Measurements from ENCODE around the gene CCDC47. TPM values are rescaled to one million over a fixed set of nuclear protein-coding genes. Genes with fewer than 3 reads are reported as not detected.

Gene CCDC47
- total and polyA plus RNA-seq, 2 donors (not counting 1 experiment from before 2014, with no cell fraction given) = 7.4 to 39.7 TPM

DNA sequence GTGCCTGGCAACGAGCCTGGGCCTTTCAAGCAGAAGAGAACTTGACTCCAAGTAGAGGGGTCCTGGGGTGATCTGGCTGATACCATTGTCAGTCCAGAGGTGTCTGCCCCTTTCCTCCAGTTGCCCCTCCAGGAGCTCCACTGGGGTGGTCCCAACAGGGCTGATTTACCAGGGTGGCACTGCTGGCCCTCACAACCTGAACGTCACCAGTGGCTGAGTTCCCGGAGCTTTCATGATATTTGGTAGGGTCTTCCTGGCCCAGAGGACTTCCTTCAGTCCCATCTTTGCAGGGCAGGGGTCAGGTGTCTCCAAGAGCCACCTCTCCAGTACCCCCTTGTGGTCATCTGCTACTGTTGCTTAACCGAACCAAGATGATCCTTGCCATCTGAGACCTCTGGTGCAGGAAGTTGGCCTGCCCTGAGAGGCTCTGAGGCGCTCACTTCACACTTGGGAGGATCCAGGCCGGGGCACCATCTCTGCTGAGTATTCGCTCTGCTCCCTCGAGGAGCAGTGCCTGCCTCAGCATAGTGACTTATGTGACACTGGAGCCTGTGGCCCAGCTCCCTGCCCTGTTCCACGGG is 76.9 kb downstream of the CCDC47 start:
- no peak overlapping the region for H2AFZ ChIP-seq (ENCODE audit: insufficient read depth, low read depth, low read length, poor library complexity, severe bottlenecking)
- ChIA-PET POLR2A (interaction anchor here (0.7 to 10.6 kb wide), 8 partner anchors 10 to 152 kb away, joined by 3 to 113 read pairs (median 26); partner anchors contain the start of genes CCDC47, DDX42, MAP3K3 and STRADA), CTCF (interaction anchor here (0.9 to 4.0 kb wide), 11 partner anchors 13 to 271 kb away, joined by 3 to 82 read pairs (median 4); partner anchors contain the start of genes CCDC47, DDX42, FTSJ3 and MAP3K3)
- peaks cover 47 to 56% of the 10 kb centered on the region in 2 donors for H3K4me1 ChIP-seq (ENCODE audit: control insufficient read depth in 2 of 2, insufficient read depth in 2 of 2, low read length in 2 of 2)
- Mint-ChIP-seq H3K27me3 (no peaks in the 10 kb centered on the region), H3K9me3 (ENCODE audit: insufficient read depth) (no peaks in the 10 kb centered on the region), H3K4me1 (peaks cover 56% of the 10 kb centered on the region), H3K4me3 (peak overlapping the region; percentile 94), H3K27ac (peak overlapping the region; percentile 98)
- H3K4me2 ChIP-seq (replicated peaks; ENCODE audit: low read depth, low read length, poor library complexity, severe bottlenecking) = peak overlapping the region; percentile 99
- peaks cover 0 to 6% (median 0%) of the 10 kb centered on the region in 3 donors for H3K9me3 ChIP-seq (ENCODE audit: control extremely low read depth in 1 of 3, control insufficient read depth in 2 of 3, insufficient read depth in 1 of 3, low read length in 2 of 3)
- peak; percentile 40 for TF ChIP-seq CTCF (IDR thresholded peaks at IDR 0.05)
- TF ChIP-seq EZH2 (IDR thresholded peaks at IDR 0.05; ENCODE audit: borderline replicate concordance, insufficient read depth, low read depth, low read length, poor library complexity, severe bottlenecking) = no peak
- intact Hi-C loops (cut with micrococcal nuclease) = loop anchor here (2.0 to 5.0 kb wide), 3 partner anchors 138 to 269 kb away; partner anchors contain the start of gene CYB561
- peaks cover 51% of the 10 kb centered on the region for H4K20me1 ChIP-seq (ENCODE audit: control insufficient read depth, insufficient read depth, low read length, poor library complexity, severe bottlenecking)
- ATAC-seq (ENCODE audit: low read depth) (no peak), DNase-seq (peak; percentile 74)
- peaks cover 0 to 52% of the 10 kb centered on the region in 2 experiments for H3K36me3 ChIP-seq (replicated peaks in 1 of 2; ENCODE audit: control extremely low read depth in 1 of 2, control insufficient read depth in 1 of 2, extremely low read depth in 1 of 2, insufficient read depth in 2 of 2, low read length in 1 of 2)
- no peaks in the 10 kb centered on the region for H3K27me3 ChIP-seq (replicated peaks in 1 of 4; ENCODE audit: control extremely low read depth in 1 of 4, control insufficient read depth in 3 of 4, insufficient read depth in 4 of 4, low read length in 3 of 4)
- H3K4me3 ChIP-seq (ENCODE audit: control extremely low read depth in 1 of 5, extremely low read depth in 1 of 5, insufficient read depth in 1 of 5, low read depth in 2 of 5, low read length in 4 of 5) = peak overlapping the region in 4 of 5 experiments; percentile 95 to 100 (median 97)
- peak overlapping the region; percentile 93 for H3K9ac ChIP-seq (ENCODE audit: low read length)
- peaks cover 42% of the 10 kb centered on the region for H3K79me2 ChIP-seq (ENCODE audit: control insufficient read depth, insufficient read depth, low read length)
- H3K27ac ChIP-seq (ENCODE audit: low read length in 2 of 2) = peak overlapping the region; percentile 75 to 82
- 32% methylated on average over 9 of the region's 9 CpGs for WGBS (ENCODE audit: insufficient coverage)

DNA sequence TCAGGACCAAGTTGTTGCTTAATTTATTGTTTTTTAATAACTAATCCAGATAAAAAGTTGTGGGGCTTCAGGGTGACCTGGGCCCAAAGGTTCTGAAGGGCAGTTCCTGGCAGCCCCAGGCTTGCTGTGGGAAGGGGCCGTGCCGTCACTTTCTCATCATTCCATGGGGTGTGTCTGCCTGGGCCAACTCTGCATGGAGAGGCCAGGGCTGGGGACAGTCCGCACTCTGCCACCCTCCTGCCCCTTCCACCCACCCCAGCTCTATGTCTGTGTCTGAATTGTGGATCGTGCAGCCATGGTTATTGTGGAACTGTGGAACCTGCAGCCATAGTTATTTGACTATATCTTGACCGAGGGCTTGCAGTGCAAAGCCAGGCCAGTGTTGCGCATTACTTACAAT is 77.5 kb downstream of the CCDC47 start:
- Histone ChIP-seq H3K4me2 (replicated peaks; ENCODE audit: low read depth, low read length, poor library complexity, severe bottlenecking) (peak overlapping the region; percentile 99), H4K20me1 (ENCODE audit: control insufficient read depth, insufficient read depth, low read length, poor library complexity, severe bottlenecking) (peaks cover 51% of the 10 kb centered on the region), H3K4me1 (ENCODE audit: control insufficient read depth in 2 of 2, insufficient read depth in 2 of 2, low read length in 2 of 2) (peaks cover 41 to 50% of the 10 kb centered on the region in 2 donors), H3K9ac (ENCODE audit: low read length) (no peak overlapping the region), H3K4me3 (ENCODE audit: control extremely low read depth in 1 of 5, extremely low read depth in 1 of 5, insufficient read depth in 1 of 5, low read depth in 2 of 5, low read length in 4 of 5) (peak overlapping the region in 1 of 5 experiments; percentile 18), H3K27me3 (replicated peaks in 1 of 4; ENCODE audit: control extremely low read depth in 1 of 4, control insufficient read depth in 3 of 4, insufficient read depth in 4 of 4, low read length in 3 of 4) (no peaks in the 10 kb centered on the region), H3K36me3 (replicated peaks in 1 of 2; ENCODE audit: control extremely low read depth in 1 of 2, control insufficient read depth in 1 of 2, extremely low read depth in 1 of 2, insufficient read depth in 2 of 2, low read length in 1 of 2) (peaks cover 0 to 58% of the 10 kb centered on the region in 2 experiments), H3K9me3 (ENCODE audit: control extremely low read depth in 1 of 3, control insufficient read depth in 2 of 3, insufficient read depth in 1 of 3, low read length in 2 of 3) (peaks cover 0 to 2% (median 0%) of the 10 kb centered on the region in 3 donors), H3K27ac (ENCODE audit: low read length in 2 of 2) (peak overlapping the region; percentile 75 to 82), H2AFZ (ENCODE audit: insufficient read depth, low read depth, low read length, poor library complexity, severe bottlenecking) (no peak overlapping the region), H3K79me2 (ENCODE audit: control insufficient read depth, insufficient read depth, low read length) (peaks cover 36% of the 10 kb centered on the region)
- peak overlapping the region; percentile 94 for H3K4me3 Mint-ChIP-seq
- POLR2A ChIA-PET = interaction anchor here (1.9 to 10.6 kb wide), 5 partner anchors 10 to 79 kb away, joined by 4 to 113 read pairs (median 71); partner anchors contain the start of genes CCDC47, DDX42, MAP3K3 and STRADA
- H3K27ac Mint-ChIP-seq = peak overlapping the region; percentile 98
- H3K9me3 Mint-ChIP-seq (ENCODE audit: insufficient read depth) = no peaks in the 10 kb centered on the region
- no peaks in the 10 kb centered on the region for H3K27me3 Mint-ChIP-seq
- DNase-seq (no peak), ATAC-seq (ENCODE audit: low read depth) (no peak)
- H3K4me1 Mint-ChIP-seq = peaks cover 53% of the 10 kb centered on the region
- CTCF ChIA-PET = interaction anchor here (1.3 to 4.0 kb wide), 6 partner anchors 10 to 270 kb away, joined by 3 to 82 read pairs (median 5); no protein-coding TSS in a partner anchor
- 83% methylated on average over 2 of the region's 6 CpGs for WGBS (ENCODE audit: insufficient coverage)
- intact Hi-C loops (cut with micrococcal nuclease) = loop anchor here (2.0 to 5.0 kb wide), 3 partner anchors 139 to 269 kb away; partner anchors contain the start of gene CYB561
- TF ChIP-seq CTCF (IDR thresholded peaks at IDR 0.05) (no peak), EZH2 (IDR thresholded peaks at IDR 0.05; ENCODE audit: borderline replicate concordance, insufficient read depth, low read depth, low read length, poor library complexity, severe bottlenecking) (no peak)

All from B cell (primary cell).